ENCODE results near the gene MRPL52. TPM values are rescaled to one million over a fixed set of nuclear protein-coding genes. Genes with fewer than 3 reads are reported as not detected.

The MRPL52 gene
- total RNA-seq, 2 experiments from 2014 or later, result 100 to 181 TPM

DNA sequence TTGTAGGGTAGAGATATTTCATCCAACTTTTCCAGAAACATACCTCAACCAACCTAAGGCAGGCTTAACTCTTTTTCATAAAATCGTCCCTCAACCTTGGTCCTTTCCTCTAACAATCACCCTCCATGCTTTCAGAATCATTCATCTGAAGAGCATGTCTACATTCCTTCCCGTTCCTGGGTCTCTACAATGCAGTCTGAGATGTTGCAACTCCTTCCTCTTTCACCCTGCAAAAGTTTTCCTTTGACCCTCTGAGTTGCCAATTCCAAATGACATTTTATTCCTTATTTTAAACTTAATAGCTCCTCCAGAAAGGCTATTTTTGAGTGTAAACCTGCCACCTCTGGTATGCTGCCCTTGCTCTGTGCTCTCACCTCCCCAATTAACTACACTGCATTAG lies 31.2 kb upstream of the MRPL52 start:
- peak overlapping the region; percentile 1; the same call in 1 of the 2 replicates for H2AFZ ChIP-seq (ENCODE audit: low read length)
- no peaks in the 10 kb centered on the region for H4K20me1 ChIP-seq (ENCODE audit: insufficient read depth, low read length)
- peaks cover 98% of the 10 kb centered on the region for H3K4me1 ChIP-seq (ENCODE audit: insufficient read depth, low read length, poor library complexity, severe bottlenecking)
- no peaks in the 10 kb centered on the region for H3K9me3 ChIP-seq (ENCODE audit: low read length)
- H3K36me3 ChIP-seq (ENCODE audit: insufficient read depth, low read length), result peaks cover 58% of the 10 kb centered on the region
- BruUV-seq (replicated peaks), result no TSS peak
- H3K4me2 ChIP-seq (ENCODE audit: low read length), result peak overlapping the region; percentile 63
- CTCF ChIA-PET (ENCODE audit: unreplicated experiment), result no interaction called here
- intact Hi-C loops (cut with micrococcal nuclease; ENCODE audit: unreplicated experiment), result no loop called here
- H3K27ac ChIP-seq (ENCODE audit: low read depth, low read length, poor library complexity, severe bottlenecking), result peak overlapping the region; percentile 58
- no peak for TF ChIP-seq CTCF (conservative IDR thresholded peaks at IDR 0.05; ENCODE audit: low read length)
- TF ChIP-seq EZH2phosphoT487 (IDR thresholded peaks at IDR 0.05; ENCODE audit: borderline replicate concordance, low read depth, low read length), result no peak
- H3K79me2 ChIP-seq (ENCODE audit: insufficient read depth, low read depth, low read length), result peaks cover 74% of the 10 kb centered on the region
- no peaks in the 10 kb centered on the region for H3K9me2 ChIP-seq (ENCODE audit: insufficient read depth, low read length)
- POLR2A ChIA-PET, result interaction anchor here (0.6 to 2.9 kb wide), 5 partner anchors 8 to 20 kb away, joined by 3 to 14 read pairs (median 4); no protein-coding TSS in a partner anchor
- peak overlapping the region; percentile 6 for H3K4me3 ChIP-seq (ENCODE audit: low read depth, low read length, poor library complexity, severe bottlenecking)
- DNase-seq (ENCODE audit: low spot score), result no peak

GRCh38 chr14:22800346-22800745 lies 29.3 kb upstream of the MRPL52 start:
- peak overlapping the region; percentile 12 for H3K27ac ChIP-seq (ENCODE audit: low read depth, low read length, poor library complexity, severe bottlenecking)
- DNase-seq (ENCODE audit: low spot score), result no peak
- no peak for TF ChIP-seq CTCF (conservative IDR thresholded peaks at IDR 0.05; ENCODE audit: low read length)
- TF ChIP-seq EZH2phosphoT487 (IDR thresholded peaks at IDR 0.05; ENCODE audit: borderline replicate concordance, low read depth, low read length), result no peak
- intact Hi-C loops (cut with micrococcal nuclease; ENCODE audit: unreplicated experiment), result no loop called here
- ChIA-PET CTCF (ENCODE audit: unreplicated experiment) (no interaction called here), POLR2A (interaction anchor here (0.7 to 1.0 kb wide), 3 partner anchors 9 to 12 kb away, joined by 3 read pairs; no protein-coding TSS in a partner anchor)
- no peaks in the 10 kb centered on the region for H3K9me3 ChIP-seq (ENCODE audit: low read length)
- H3K4me2 ChIP-seq (ENCODE audit: low read length), result no peak overlapping the region
- no TSS peak for BruUV-seq (replicated peaks)
- peaks cover 98% of the 10 kb centered on the region for H3K4me1 ChIP-seq (ENCODE audit: insufficient read depth, low read length, poor library complexity, severe bottlenecking)
- no peaks in the 10 kb centered on the region for H4K20me1 ChIP-seq (ENCODE audit: insufficient read depth, low read length)
- peaks cover 55% of the 10 kb centered on the region for H3K36me3 ChIP-seq (ENCODE audit: insufficient read depth, low read length)
- no peaks in the 10 kb centered on the region for H3K9me2 ChIP-seq (ENCODE audit: insufficient read depth, low read length)
- H2AFZ ChIP-seq (ENCODE audit: low read length), result no peak overlapping the region
- H3K4me3 ChIP-seq (ENCODE audit: low read depth, low read length, poor library complexity, severe bottlenecking), result no peak overlapping the region
- H3K79me2 ChIP-seq (ENCODE audit: insufficient read depth, low read depth, low read length), result peaks cover 82% of the 10 kb centered on the region

- Histone ChIP-seq H3K4me1 (ENCODE audit: insufficient read depth, low read length, poor library complexity, severe bottlenecking) (peaks cover 92% of the 10 kb centered on the region), H4K20me1 (ENCODE audit: insufficient read depth, low read length) (no peaks in the 10 kb centered on the region), H3K27ac (ENCODE audit: low read depth, low read length, poor library complexity, severe bottlenecking) (no peak overlapping the region), H2AFZ (ENCODE audit: low read length) (no peak overlapping the region), H3K4me3 (ENCODE audit: low read depth, low read length, poor library complexity, severe bottlenecking) (no peak overlapping the region), H3K9me2 (ENCODE audit: insufficient read depth, low read length) (no peaks in the 10 kb centered on the region), H3K79me2 (ENCODE audit: insufficient read depth, low read depth, low read length) (peaks cover 79% of the 10 kb centered on the region), H3K4me2 (ENCODE audit: low read length) (no peak overlapping the region), H3K9me3 (ENCODE audit: low read length) (no peaks in the 10 kb centered on the region), H3K36me3 (ENCODE audit: insufficient read depth, low read length) (peaks cover 44% of the 10 kb centered on the region)
- BruUV-seq (replicated peaks), result no TSS peak
- ChIA-PET POLR2A (interaction anchor here (0.5 to 1.1 kb wide), 5 partner anchors 7 to 99 kb away, joined by 3 read pairs; no protein-coding TSS in a partner anchor), CTCF (ENCODE audit: unreplicated experiment) (interaction anchor here (1.2 kb wide), 1 partner anchor 71 kb away, joined by 3 read pairs; no protein-coding TSS in a partner anchor)
- intact Hi-C loops (cut with micrococcal nuclease; ENCODE audit: unreplicated experiment), result no loop called here
- no peak for DNase-seq (ENCODE audit: low spot score)
- TF ChIP-seq CTCF (conservative IDR thresholded peaks at IDR 0.05; ENCODE audit: low read length), result no peak
- no peak for TF ChIP-seq EZH2phosphoT487 (IDR thresholded peaks at IDR 0.05; ENCODE audit: borderline replicate concordance, low read depth, low read length)
These were observed 28.0 kb upstream of the MRPL52 start for GRCh38 chr14:22801716-22802115.
